ENCODE measurements around the gene EPHA3.

- TF ChIP-seq, protein P1, sequence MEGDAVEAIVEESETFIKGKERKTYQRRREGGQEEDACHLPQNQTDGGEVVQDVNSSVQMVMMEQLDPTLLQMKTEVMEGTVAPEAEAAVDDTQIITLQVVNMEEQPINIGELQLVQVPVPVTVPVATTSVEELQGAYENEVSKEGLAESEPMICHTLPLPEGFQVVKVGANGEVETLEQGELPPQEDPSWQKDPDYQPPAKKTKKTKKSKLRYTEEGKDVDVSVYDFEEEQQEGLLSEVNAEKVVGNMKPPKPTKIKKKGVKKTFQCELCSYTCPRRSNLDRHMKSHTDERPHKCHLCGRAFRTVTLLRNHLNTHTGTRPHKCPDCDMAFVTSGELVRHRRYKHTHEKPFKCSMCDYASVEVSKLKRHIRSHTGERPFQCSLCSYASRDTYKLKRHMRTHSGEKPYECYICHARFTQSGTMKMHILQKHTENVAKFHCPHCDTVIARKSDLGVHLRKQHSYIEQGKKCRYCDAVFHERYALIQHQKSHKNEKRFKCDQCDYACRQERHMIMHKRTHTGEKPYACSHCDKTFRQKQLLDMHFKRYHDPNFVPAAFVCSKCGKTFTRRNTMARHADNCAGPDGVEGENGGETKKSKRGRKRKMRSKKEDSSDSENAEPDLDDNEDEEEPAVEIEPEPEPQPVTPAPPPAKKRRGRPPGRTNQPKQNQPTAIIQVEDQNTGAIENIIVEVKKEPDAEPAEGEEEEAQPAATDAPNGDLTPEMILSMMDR (IDR thresholded peaks at IDR 0.05; ENCODE audit: low read length) = no peak
- no peak for TF ChIP-seq EZH2 (IDR thresholded peaks at IDR 0.05; ENCODE audit: borderline replicate concordance, low read length)
These were observed 7.4 kb downstream of the EPHA3 start for GRCh38 chr3:89114841-89115223.

Measured in OCI-LY1 (cell line).